Naive thymus-derived CD8-positive, alpha-beta T cell (primary cell): ENCODE measurements around the gene RSRC1. TPM values are rescaled to one million over a fixed set of nuclear protein-coding genes. Genes with fewer than 3 reads are reported as not detected.
"Not testable (repeated sequence)": the region's sequence is repeated elsewhere in the genome, so short reads cannot be mapped to it uniquely, and the experiment has no call there.

Experiments
- ATAC-seq, 2 donors: fragments of 150-1000 bp; cut with Tn5 transposase in 1 of 2; sonication (Bioruptor Pico), chemical (Tn5 transposase) in 1 of 2; 1 replicate in 1 of 2; 2 replicates in 1 of 2; pipeline ENCODE4 v1.10.0; 2021; ENCODE audit warnings: mild to moderate bottlenecking in 2 of 2, moderate library complexity in 2 of 2
- POLR2A ChIA-PET: fragments of 350-600 bp; sonication (Branson Sonifier 250); formaldehyde crosslinking; loops from one replicate; lab custom pipeline; 2021; ENCODE audit warnings: antibody characterized with exemption; lab: Charles Lee
- DNase-seq, 10 donors: peaks; one replicate each; pipeline versions ENCODE4 v3.0.0 to v3.0.0-alpha.2; 2020 to 2022
- H3K27ac Mint-ChIP-seq, 10 donors: one replicate each; pipeline ENCODE4 v1.8.0; 2020 to 2022; ENCODE audit warnings: mild to moderate bottlenecking in 10 of 10, mixed read lengths in 10 of 10, moderate library complexity in 4 of 10, inconsistent platforms in 1 of 10
- H3K27me3 Mint-ChIP-seq, 5 donors: one replicate each; pipeline ENCODE4 v1.8.0; 2021 to 2022; ENCODE audit warnings: mixed read lengths in 5 of 5
- H3K36me3 Mint-ChIP-seq, 3 donors: one replicate each; pipeline ENCODE4 v1.8.0; 2020 to 2022; ENCODE audit warnings: mixed read lengths in 3 of 3, mild to moderate bottlenecking in 2 of 3, inconsistent platforms in 1 of 3
- H3K4me1 Mint-ChIP-seq, 4 donors: one replicate each; pipeline ENCODE4 v1.8.0; 2021 to 2022; ENCODE audit warnings: mixed read lengths in 4 of 4
- H3K4me3 Mint-ChIP-seq, 10 donors: one replicate each; pipeline ENCODE4 v1.8.0; 2020 to 2022; ENCODE audit warnings: mild to moderate bottlenecking in 10 of 10, mixed read lengths in 10 of 10, moderate library complexity in 6 of 10, inconsistent platforms in 1 of 10
- H3K9me3 Mint-ChIP-seq, 9 donors: one replicate each; pipeline ENCODE4 v1.8.0; 2020 to 2022; ENCODE audit warnings: mixed read lengths in 9 of 9, mild to moderate bottlenecking in 3 of 9, inconsistent platforms in 1 of 9, moderate library complexity in 1 of 9
- polyA plus RNA-seq, 3 donors: library from polyadenylated mRNA; unstranded; fragments of 300-500 nt; fragmentation: Illumina TruSeq; gene quantifications; one replicate each; pipeline ENCODE4 v1.2.3, GENCODE V29; 2021
- total RNA-seq, 8 experiments: library from RNA in 2 of 8; stranded (reverse) in 2 of 8; gene quantifications; one replicate each; pipeline ENCODE4 v1.2.3 and lab custom pipeline; 2021 to 2026

The RSRC1 gene
- total and polyA plus RNA-seq, 5 experiments from 2014 or later, result 30.2 to 38.3 (median 32.6) TPM

- H3K27me3 Mint-ChIP-seq, result no peaks in the 10 kb centered on the region
- DNase-seq (no peak), ATAC-seq (no peak)
- POLR2A ChIA-PET, result no interaction called here
- no peak overlapping the region for H3K4me3 Mint-ChIP-seq
- H3K9me3 Mint-ChIP-seq, result peaks cover 0 to 24% (median 16%) of the 10 kb centered on the region in 9 donors
- peaks cover 0 to 3% (median 0%) of the 10 kb centered on the region in 4 donors for H3K4me1 Mint-ChIP-seq
- H3K27ac Mint-ChIP-seq, result no peak overlapping the region
- peaks cover 49 to 65% (median 52%) of the 10 kb centered on the region in 3 donors for H3K36me3 Mint-ChIP-seq
Measured at GRCh38 chr3:158205324-158205723, 95.4 kb downstream of the RSRC1 start.

- H3K4me3 Mint-ChIP-seq, result no peak overlapping the region
Measured at GRCh38 chr3:158205994-158206393, 96.1 kb downstream of the RSRC1 start.

GRCh38 chr3:158210067-158210466 lies 100.2 kb downstream of the RSRC1 start:
- Mint-ChIP-seq H3K9me3 (peaks cover 0 to 2% (median 0%) of the 10 kb centered on the region in 9 donors), H3K27ac (no peak overlapping the region), H3K27me3 (no peaks in the 10 kb centered on the region), H3K36me3 (peaks cover 37 to 61% (median 48%) of the 10 kb centered on the region in 3 donors), H3K4me3 (no peak overlapping the region), H3K4me1 (peaks cover 0 to 3% (median under 1%) of the 10 kb centered on the region in 4 donors)
- ATAC-seq, result no peak
- DNase-seq, result no peak
- POLR2A ChIA-PET, result no interaction called here

More at GRCh38 chr3:158205994-158206393, 96.1 kb downstream of the RSRC1 start:
- peaks cover 0 to 3% (median 0%) of the 10 kb centered on the region in 4 donors for H3K4me1 Mint-ChIP-seq
- ATAC-seq (no peak), DNase-seq (no peak)
- H3K36me3 Mint-ChIP-seq, result peaks cover 46 to 58% (median 53%) of the 10 kb centered on the region in 3 donors
- no peak overlapping the region for H3K27ac Mint-ChIP-seq
- no peaks in the 10 kb centered on the region for H3K27me3 Mint-ChIP-seq
- POLR2A ChIA-PET, result no interaction called here
- peaks cover 0 to 18% (median 9%) of the 10 kb centered on the region in 9 donors for H3K9me3 Mint-ChIP-seq

- Mint-ChIP-seq H3K4me3 (no peak overlapping the region), H3K9me3 (peaks cover 0 to 3% (median 0%) of the 10 kb centered on the region in 9 donors), H3K27ac (no peak overlapping the region), H3K4me1 (peaks cover 0 to 3% (median 1%) of the 10 kb centered on the region in 4 donors), H3K27me3 (no peaks in the 10 kb centered on the region), H3K36me3 (peaks cover 28 to 55% (median 44%) of the 10 kb centered on the region in 3 donors)
- ATAC-seq (no peak), DNase-seq (no peak)
- POLR2A ChIA-PET, result no interaction called here
Measured at GRCh38 chr3:158213461-158213860, 103.6 kb downstream of the RSRC1 start.

- DNase-seq (no peak), ATAC-seq (no peak)
- Mint-ChIP-seq H3K27me3 (no peaks in the 10 kb centered on the region), H3K4me3 (no peak overlapping the region), H3K9me3 (peaks cover 0 to 3% (median 0%) of the 10 kb centered on the region in 9 donors), H3K4me1 (peaks cover 0 to 8% (median 4%) of the 10 kb centered on the region in 4 donors), H3K36me3 (peaks cover 16 to 29% (median 27%) of the 10 kb centered on the region in 3 donors), H3K27ac (no peak overlapping the region)
- POLR2A ChIA-PET, result no interaction called here
Measured at GRCh38 chr3:158217992-158218391, 108.1 kb downstream of the RSRC1 start.

- no peak for DNase-seq
- Mint-ChIP-seq H3K4me1 (peaks cover 0 to 10% (median 6%) of the 10 kb centered on the region in 4 donors), H3K9me3 (peaks cover 0 to 2% (median 0%) of the 10 kb centered on the region in 9 donors), H3K27ac (no peak overlapping the region), H3K27me3 (no peaks in the 10 kb centered on the region), H3K36me3 (peaks cover 10 to 21% (median 19%) of the 10 kb centered on the region in 3 donors), H3K4me3 (no peak overlapping the region)
- POLR2A ChIA-PET, result no interaction called here
- no peak for ATAC-seq
Measured at GRCh38 chr3:158220575-158220974, 110.7 kb downstream of the RSRC1 start.

- Mint-ChIP-seq H3K4me3 (no peak overlapping the region), H3K27ac (no peak overlapping the region), H3K4me1 (peaks cover 0 to 10% (median 6%) of the 10 kb centered on the region in 4 donors), H3K36me3 (peaks cover 10 to 21% (median 14%) of the 10 kb centered on the region in 3 donors), H3K9me3 (peaks cover 0 to 2% (median 0%) of the 10 kb centered on the region in 9 donors), H3K27me3 (no peaks in the 10 kb centered on the region)
- no peak for DNase-seq
- POLR2A ChIA-PET, result no interaction called here
- no peak for ATAC-seq
Measured at GRCh38 chr3:158221426-158221825, 111.5 kb downstream of the RSRC1 start.

- H3K4me3 Mint-ChIP-seq, result no peak overlapping the region
- H3K36me3 Mint-ChIP-seq, result peaks cover 5 to 38% (median 31%) of the 10 kb centered on the region in 3 donors
Measured at GRCh38 chr3:158226429-158226828, 116.5 kb downstream of the RSRC1 start.

GRCh38 chr3:158228942-158229341 lies 119.1 kb downstream of the RSRC1 start:
- peaks cover 4 to 41% (median 30%) of the 10 kb centered on the region in 3 donors for H3K36me3 Mint-ChIP-seq
- POLR2A ChIA-PET, H3K27ac Mint-ChIP-seq, H3K4me1 Mint-ChIP-seq, DNase-seq, H3K4me3 Mint-ChIP-seq, ATAC-seq, H3K9me3 Mint-ChIP-seq, H3K27me3 Mint-ChIP-seq: not testable (repeated sequence)

More at GRCh38 chr3:158226429-158226828, 116.5 kb downstream of the RSRC1 start:
- peaks cover 0 to 7% (median 5%) of the 10 kb centered on the region in 4 donors for H3K4me1 Mint-ChIP-seq
- peak overlapping the region in 2 of 10 donors; percentile 1 to 69 for H3K27ac Mint-ChIP-seq
- H3K27me3 Mint-ChIP-seq, result no peaks in the 10 kb centered on the region
- no peak for ATAC-seq
- POLR2A ChIA-PET, result no interaction called here
- DNase-seq, result no peak
- no peaks in the 10 kb centered on the region for H3K9me3 Mint-ChIP-seq

- peaks cover 18 to 53% (median 51%) of the 10 kb centered on the region in 3 donors for H3K36me3 Mint-ChIP-seq
- POLR2A ChIA-PET, result no interaction called here
- DNase-seq (no peak), ATAC-seq (no peak)
- no peaks in the 10 kb centered on the region for H3K4me1 Mint-ChIP-seq
- H3K27ac Mint-ChIP-seq, result no peak overlapping the region
- H3K27me3 Mint-ChIP-seq, result no peaks in the 10 kb centered on the region
- H3K9me3 Mint-ChIP-seq, result peaks cover 8 to 19% (median 10%) of the 10 kb centered on the region in 9 donors
- no peak overlapping the region for H3K4me3 Mint-ChIP-seq
Measured at GRCh38 chr3:158233791-158234190, 123.9 kb downstream of the RSRC1 start.

- ATAC-seq, result no peak
- Mint-ChIP-seq H3K4me1 (peaks cover 0 to 12% (median 5%) of the 10 kb centered on the region in 4 donors), H3K27me3 (no peaks in the 10 kb centered on the region), H3K4me3 (no peak overlapping the region), H3K27ac (no peak overlapping the region), H3K9me3 (peaks cover 10 to 75% (median 53%) of the 10 kb centered on the region in 9 donors), H3K36me3 (peaks cover 39 to 70% (median 54%) of the 10 kb centered on the region in 3 donors)
- no peak for DNase-seq
- POLR2A ChIA-PET, result no interaction called here
Measured at GRCh38 chr3:158244274-158244673, 134.4 kb downstream of the RSRC1 start.

- H3K36me3 Mint-ChIP-seq, result peaks cover 49 to 83% (median 71%) of the 10 kb centered on the region in 3 donors
- DNase-seq (no peak), ATAC-seq (no peak)
- H3K27me3 Mint-ChIP-seq, result no peaks in the 10 kb centered on the region
- H3K27ac Mint-ChIP-seq, result peak overlapping the region in 1 of 10 donors; percentile 78
- peaks cover 0 to 12% (median 5%) of the 10 kb centered on the region in 4 donors for H3K4me1 Mint-ChIP-seq
- no peak overlapping the region for H3K4me3 Mint-ChIP-seq
- peaks cover 30 to 90% (median 64%) of the 10 kb centered on the region in 9 donors for H3K9me3 Mint-ChIP-seq
- POLR2A ChIA-PET, result no interaction called here
Measured at GRCh38 chr3:158247288-158247687, 137.4 kb downstream of the RSRC1 start.

- H3K27me3 Mint-ChIP-seq, result no peaks in the 10 kb centered on the region
- peaks cover 0 to 12% (median 5%) of the 10 kb centered on the region in 4 donors for H3K4me1 Mint-ChIP-seq
- no peak overlapping the region for H3K4me3 Mint-ChIP-seq
- no peak overlapping the region for H3K27ac Mint-ChIP-seq
- H3K9me3 Mint-ChIP-seq, result peaks cover 38 to 90% (median 67%) of the 10 kb centered on the region in 9 donors
- H3K36me3 Mint-ChIP-seq, result peaks cover 59 to 83% (median 74%) of the 10 kb centered on the region in 3 donors
- POLR2A ChIA-PET, result interaction anchor here (0.6 kb wide), 1 partner anchor 10 kb away, joined by 6 read pairs; no protein-coding TSS in a partner anchor
- ATAC-seq (no peak), DNase-seq (no peak)
Measured at GRCh38 chr3:158248261-158248660, 138.4 kb downstream of the RSRC1 start.
